Tibial artery (tissue), 4 donors: ENCODE results near the gene DHRS4L2.
"Not testable (repeated sequence)": the region's sequence is repeated elsewhere in the genome, so short reads cannot be mapped to it uniquely, and the experiment has no call there.

ENCODE experiments used
- DNase-seq, 2 donors: peaks; one replicate each; pipeline ENCODE4 v3.0.0-alpha.2; 2019
- H3K27ac ChIP-seq, 2 donors: fragments of 200-600 bp; sonication (generic) in 1 of 2; 1 replicate in 1 of 2; 2 replicates in 1 of 2; pipeline ENCODE4 v1.5.1; 2018 to 2019; ENCODE audit warnings: mild to moderate bottlenecking in 1 of 2
- H3K27me3 ChIP-seq, 2 donors: fragments of 200-600 bp; sonication (generic) in 1 of 2; one replicate each; pipeline versions ENCODE4 v1.5.1 to v1.6.0; 2016 to 2019
- H3K36me3 ChIP-seq, 3 donors: fragments of 200-600 bp; sonication (generic) in 2 of 3; one replicate each; pipeline ENCODE4 v1.5.1; 2016 to 2019; ENCODE audit warnings: mild to moderate bottlenecking in 2 of 3
- H3K4me1 ChIP-seq, 4 donors: fragments of 200-600 bp; sonication (generic) in 2 of 4; 1 replicate in 3 of 4; 2 replicates in 1 of 4; pipeline ENCODE4 v1.5.1; 2016 to 2019
- H3K4me3 ChIP-seq, 2 donors: fragments of 200-600 bp; sonication (generic) in 1 of 2; 1 replicate in 1 of 2; 2 replicates in 1 of 2; pipeline ENCODE4 v1.5.1; 2018 to 2019; ENCODE audit warnings: mild to moderate bottlenecking in 2 of 2
- H3K9me3 ChIP-seq, 3 donors: fragments of 200-600 bp; sonication (generic) in 1 of 3; one replicate each; pipeline ENCODE4 v1.5.1; 2016 to 2019
- CTCF ChIP-seq, 2 experiments: fragments of 200-600 bp in 1 of 2; fragments of 450-650 bp in 1 of 2; IDR thresholded peaks; one replicate each; pipeline ENCODE4 v1.5.1; 2017 to 2019; ENCODE audit warnings: antibody characterized with exemption in 2 of 2, mild to moderate bottlenecking in 1 of 2, moderate library complexity in 1 of 2
- intact Hi-C: fragments of 100-400 bp; cut with DNase I; formaldehyde crosslinking; loops from one replicate; pipeline ENCODE4 v1.15.0; 2023; ENCODE audit warnings: low total_unique reads

The DHRS4L2 gene

GRCh38 chr14:23988607-23989363 lies at the start of gene DHRS4L2:
Gene DHRS4L2, plus strand, starts transcription at chr14:23988929. Its CDS starts 19 bp downstream, at chr14:23988948.
- intact Hi-C loops: not testable (repeated sequence)
- peak within 1 kb of the TSS; percentile 26 to 37 for H3K4me3 ChIP-seq
- peak; percentile 55 to 87 for DNase-seq

GRCh38 chr14:23939607-23940326 lies 49.0 kb upstream of the DHRS4L2 start:
- no peak overlapping the region for H3K4me3 ChIP-seq
- no peaks in the 10 kb centered on the region for H3K9me3 ChIP-seq
- no peaks in the 10 kb centered on the region for H3K27me3 ChIP-seq
- no peak for DNase-seq
- H3K36me3 ChIP-seq: peaks cover 19 to 25% (median 23%) of the 10 kb centered on the region in 3 donors
- H3K4me1 ChIP-seq: peaks cover 0 to 6% (median 0%) of the 10 kb centered on the region in 4 donors
- TF ChIP-seq CTCF (IDR thresholded peaks at IDR 0.05): no peak
- intact Hi-C loops: no loop called here
- no peak overlapping the region for H3K27ac ChIP-seq

More at GRCh38 chr14:23988607-23989363, at the start of gene DHRS4L2:
- H3K27me3 ChIP-seq, H3K9me3 ChIP-seq, H3K36me3 ChIP-seq, H3K4me1 ChIP-seq: not testable (repeated sequence)
- peak within 1 kb of the TSS; percentile 17 to 41 for H3K27ac ChIP-seq

GRCh38 chr14:23941230-23941629 lies 47.5 kb upstream of the DHRS4L2 start:
- no peak for DNase-seq
- H3K36me3 ChIP-seq: peaks cover 19 to 25% (median 23%) of the 10 kb centered on the region in 3 donors
- intact Hi-C loops: no loop called here
- H3K27me3 ChIP-seq: no peaks in the 10 kb centered on the region
- no peak for TF ChIP-seq CTCF (IDR thresholded peaks at IDR 0.05)
- no peak overlapping the region for H3K4me3 ChIP-seq
- no peak overlapping the region for H3K27ac ChIP-seq
- H3K4me1 ChIP-seq: peaks cover 0 to 6% (median 0%) of the 10 kb centered on the region in 4 donors
- no peaks in the 10 kb centered on the region for H3K9me3 ChIP-seq

GRCh38 chr14:23941669-23942068 lies 47.1 kb upstream of the DHRS4L2 start:
- intact Hi-C loops: no loop called here
- no peaks in the 10 kb centered on the region for H3K27me3 ChIP-seq
- no peaks in the 10 kb centered on the region for H3K9me3 ChIP-seq
- no peak for DNase-seq
- peaks cover 19 to 25% (median 23%) of the 10 kb centered on the region in 3 donors for H3K36me3 ChIP-seq
- TF ChIP-seq CTCF (IDR thresholded peaks at IDR 0.05): no peak
- no peak overlapping the region for H3K4me3 ChIP-seq
- peaks cover 0 to 6% (median 0%) of the 10 kb centered on the region in 4 donors for H3K4me1 ChIP-seq
- H3K27ac ChIP-seq: no peak overlapping the region

GRCh38 chr14:23942587-23942986 lies 46.1 kb upstream of the DHRS4L2 start:
- Histone ChIP-seq H3K4me1 (peaks cover 0 to 6% (median 0%) of the 10 kb centered on the region in 4 donors), H3K36me3 (peaks cover 19 to 25% (median 23%) of the 10 kb centered on the region in 3 donors), H3K27me3 (no peaks in the 10 kb centered on the region), H3K27ac (no peak overlapping the region), H3K4me3 (no peak overlapping the region), H3K9me3 (no peaks in the 10 kb centered on the region)
- no peak for TF ChIP-seq CTCF (IDR thresholded peaks at IDR 0.05)
- intact Hi-C loops: no loop called here
- no peak for DNase-seq

GRCh38 chr14:23949069-23949468 lies 39.7 kb upstream of the DHRS4L2 start:
- H3K9me3 ChIP-seq, H3K27me3 ChIP-seq, H3K36me3 ChIP-seq, H3K4me3 ChIP-seq, H3K27ac ChIP-seq, DNase-seq, intact Hi-C loops: not testable (repeated sequence)
- peaks cover 0 to 25% (median 9%) of the 10 kb centered on the region in 4 donors for H3K4me1 ChIP-seq
